Adrenal gland (tissue), 12 donors: ENCODE results near the gene NEURL4. TPM values are rescaled to one million over a fixed set of nuclear protein-coding genes. Genes with fewer than 3 reads are reported as not detected.
"Not testable (repeated sequence)": the region's sequence is repeated elsewhere in the genome, so short reads cannot be mapped to it uniquely, and the experiment has no call there.

Source experiments
- DNase-seq, 7 donors: peaks; one replicate each; pipeline ENCODE4 v3.0.0-alpha.2; 2019 to 2020
- H3K27ac ChIP-seq, 5 donors: fragments of 200-600 bp; sonication (generic) in 4 of 5; 1 replicate in 3 of 5; 2 replicates in 2 of 5; pipeline versions ENCODE4 v1.5.1 to v1.8.0; 2016 to 2020; ENCODE audit warnings: mild to moderate bottlenecking in 1 of 5
- H3K27me3 ChIP-seq: fragments of 200-600 bp; 2 replicates; pipeline ENCODE4 v1.8.0; 2021
- H3K36me3 ChIP-seq, 2 donors: fragments of 200-600 bp; replicated peaks in 1 of 2; 1 replicate in 1 of 2; 2 replicates in 1 of 2; pipeline versions ENCODE4 v1.5.1 to v1.8.0; 2018 to 2022
- H3K4me1 ChIP-seq, 2 donors: fragments of 200-600 bp; replicated peaks in 1 of 2; 1 replicate in 1 of 2; 2 replicates in 1 of 2; pipeline versions ENCODE4 v1.5.1 to v1.8.0; 2018 to 2021
- H3K4me3 ChIP-seq, 4 donors: fragments of 200-600 bp; sonication (generic) in 3 of 4; one replicate each; pipeline ENCODE4 v1.5.1; 2016 to 2018
- H3K9me3 ChIP-seq, 3 donors: fragments of 200-600 bp; sonication (generic) in 1 of 3; replicated peaks in 1 of 3; 1 replicate in 2 of 3; 2 replicates in 1 of 3; pipeline versions ENCODE4 v1.5.1 to v1.8.0; 2016 to 2021
- POLR2A ChIP-seq, 2 donors: fragments of 450-650 bp; IDR thresholded peaks; one replicate each; pipeline ENCODE4 v1.6.1; 2017; ENCODE audit warnings: antibody characterized with exemption in 2 of 2, mild to moderate bottlenecking in 2 of 2, moderate library complexity in 1 of 2
- WGBS, 4 donors: extraction: QIAGEN DNeasy Blood & Tissue Kit in 2 of 4; methylation state at CpG; one replicate each; pipeline versions ENCODE4 v1.1.5 to v1.1.7; 2013 to 2017; 5-methylcytosine and 5-hydroxymethylcytosine counted together
- intact Hi-C, 2 donors: fragments of 100-400 bp; cut with DNase I; formaldehyde crosslinking; loops; one replicate each; pipeline versions ENCODE4 v1.14.1 to v1.15.0; 2022 to 2023
- polyA plus RNA-seq, 3 donors: library from polyadenylated mRNA; stranded (reverse); fragments of 200-250 nt in 2 of 3; fragments of 350-450 nt in 1 of 3; fragmentation: Illumina TruSeq in 1 of 3; extraction: RNeasy Lipid Tissue Mini Kit (QIAGEN cat#74804) in 1 of 3; gene quantifications; one replicate each; pipeline ENCODE4 v1.2.3, GENCODE V29; 2013 to 2014
- total RNA-seq, 9 donors: library from RNA; depleted of rRNA in 4 of 9; stranded (reverse); fragments of >200 nt in 4 of 9; fragments of 120-200 nt in 1 of 9; fragmentation: NEBNext Ultra II Directional in 1 of 9; extraction: Animal tissue kit (Norgen Biotek cat#: 25700) in 1 of 9; gene quantifications; one replicate each; pipeline versions ENCODE4 v1.1.0 to v1.2.4, GENCODE V29; 2013 to 2023
- TF ChIP-seq, protein P1 (sequence below), 6 experiments: fragments of 450-650 bp in 4 of 6; fragments of 200-600 bp in 2 of 6; sonication (generic) in 1 of 6; IDR thresholded peaks; 1 replicate in 5 of 6; 2 replicates in 1 of 6; pipeline versions ENCODE4 v1.5.1 to v1.8.0; 2016 to 2021; ENCODE audit warnings: antibody characterized with exemption in 6 of 6, mild to moderate bottlenecking in 2 of 6, moderate library complexity in 1 of 6
- donor health status: healthy with polysubstance abuse.
- donor health status: Bipolar disorder and iron deficiency.
- donor health status: DM: yes; HTN: yes; CAD: no.
- donor health status: DM: no; HTN: no; CAD: no.
- donor health status: DM: no; HTN: no; CAD: no.
- donor health status: DM: yes; HTN: yes; CAD: no.

NEURL4 gene
- total and polyA plus RNA-seq, 12 donors: 8.7 to 111 (median 25.9) TPM

DNA sequence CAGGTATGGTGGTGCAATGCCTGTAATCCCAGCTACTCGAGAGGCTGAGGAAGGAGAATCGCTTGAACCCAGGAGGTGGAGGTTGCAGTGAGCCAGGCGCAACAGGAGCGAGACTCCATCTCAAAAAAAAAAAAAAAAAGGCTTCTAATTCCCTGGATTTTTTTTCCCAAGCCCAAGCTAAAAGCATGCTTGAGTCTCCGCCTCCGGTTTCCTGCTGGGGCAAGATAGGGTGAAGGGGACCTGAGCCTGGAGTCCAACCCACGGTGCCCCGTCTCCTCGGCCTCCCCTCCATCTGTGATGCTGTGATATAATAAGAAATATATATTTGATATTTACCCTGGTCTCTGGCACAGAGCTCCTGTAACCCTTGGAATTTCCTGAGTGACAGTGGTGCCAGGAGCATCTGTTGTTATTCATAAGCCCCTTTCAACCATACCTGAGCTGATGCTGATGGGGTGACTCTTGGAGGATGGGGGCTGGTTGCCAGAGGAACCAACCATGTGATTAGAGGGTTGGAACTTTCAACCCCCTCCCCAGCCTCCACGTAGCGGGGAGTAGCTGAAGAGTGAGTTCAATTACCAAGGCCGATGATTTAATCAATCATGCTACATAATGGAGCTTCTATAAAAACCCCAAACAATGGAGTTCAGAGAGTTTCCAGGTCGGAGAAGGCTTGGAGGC is 38.9 kb upstream of the NEURL4 start:
- whole genome bisulfite sequencing, 4 donors: 63 to 74% (median 66%) methylated on average over 13 of the region's 13 CpGs
- Histone ChIP-seq H3K36me3 (no peaks in the 10 kb centered on the region), H3K4me1 (no peaks in the 10 kb centered on the region), H3K27me3 (no peaks in the 10 kb centered on the region), H3K9me3 (no peaks in the 10 kb centered on the region), H3K27ac (no peak overlapping the region), H3K4me3 (no peak overlapping the region)
- intact Hi-C loops: no loop called here
- no peak for DNase-seq
- TF ChIP-seq POLR2A (IDR thresholded peaks at IDR 0.05): no peak
- TF ChIP-seq, protein P1, sequence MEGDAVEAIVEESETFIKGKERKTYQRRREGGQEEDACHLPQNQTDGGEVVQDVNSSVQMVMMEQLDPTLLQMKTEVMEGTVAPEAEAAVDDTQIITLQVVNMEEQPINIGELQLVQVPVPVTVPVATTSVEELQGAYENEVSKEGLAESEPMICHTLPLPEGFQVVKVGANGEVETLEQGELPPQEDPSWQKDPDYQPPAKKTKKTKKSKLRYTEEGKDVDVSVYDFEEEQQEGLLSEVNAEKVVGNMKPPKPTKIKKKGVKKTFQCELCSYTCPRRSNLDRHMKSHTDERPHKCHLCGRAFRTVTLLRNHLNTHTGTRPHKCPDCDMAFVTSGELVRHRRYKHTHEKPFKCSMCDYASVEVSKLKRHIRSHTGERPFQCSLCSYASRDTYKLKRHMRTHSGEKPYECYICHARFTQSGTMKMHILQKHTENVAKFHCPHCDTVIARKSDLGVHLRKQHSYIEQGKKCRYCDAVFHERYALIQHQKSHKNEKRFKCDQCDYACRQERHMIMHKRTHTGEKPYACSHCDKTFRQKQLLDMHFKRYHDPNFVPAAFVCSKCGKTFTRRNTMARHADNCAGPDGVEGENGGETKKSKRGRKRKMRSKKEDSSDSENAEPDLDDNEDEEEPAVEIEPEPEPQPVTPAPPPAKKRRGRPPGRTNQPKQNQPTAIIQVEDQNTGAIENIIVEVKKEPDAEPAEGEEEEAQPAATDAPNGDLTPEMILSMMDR (IDR thresholded peaks at IDR 0.05): no peak

DNA sequence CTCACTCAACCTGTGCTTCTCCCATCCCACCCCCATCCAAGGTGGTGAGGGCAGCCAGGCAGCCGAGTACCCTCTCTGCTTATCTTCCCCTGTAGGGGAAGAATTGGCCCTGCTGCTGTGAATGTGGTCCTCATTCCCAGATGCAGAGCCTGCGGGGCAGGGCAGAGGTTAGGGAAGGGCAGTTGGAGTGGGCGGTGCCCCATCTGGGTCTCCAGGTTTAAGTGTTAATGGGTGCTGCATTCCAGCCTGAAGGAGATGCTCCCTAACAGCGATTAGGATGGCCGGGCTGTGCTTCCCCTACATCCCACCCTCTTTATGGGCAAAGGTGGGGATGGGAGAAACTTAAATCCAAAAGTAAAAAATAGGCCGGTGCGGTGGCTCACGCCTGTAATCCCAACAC is 37.9 kb upstream of the NEURL4 start:
- H3K27me3 ChIP-seq: no peaks in the 10 kb centered on the region
- TF ChIP-seq, protein P1 (IDR thresholded peaks at IDR 0.05): no peak
- H3K27ac ChIP-seq: no peak overlapping the region
- no peaks in the 10 kb centered on the region for H3K4me1 ChIP-seq
- no peak overlapping the region for H3K4me3 ChIP-seq
- intact Hi-C loops: no loop called here
- DNase-seq: no peak
- H3K9me3 ChIP-seq: no peaks in the 10 kb centered on the region
- no peaks in the 10 kb centered on the region for H3K36me3 ChIP-seq
- 78 to 86% (median 82%) methylated on average over 6 to 8 of the region's 8 CpGs for whole genome bisulfite sequencing, 4 donors

DNA sequence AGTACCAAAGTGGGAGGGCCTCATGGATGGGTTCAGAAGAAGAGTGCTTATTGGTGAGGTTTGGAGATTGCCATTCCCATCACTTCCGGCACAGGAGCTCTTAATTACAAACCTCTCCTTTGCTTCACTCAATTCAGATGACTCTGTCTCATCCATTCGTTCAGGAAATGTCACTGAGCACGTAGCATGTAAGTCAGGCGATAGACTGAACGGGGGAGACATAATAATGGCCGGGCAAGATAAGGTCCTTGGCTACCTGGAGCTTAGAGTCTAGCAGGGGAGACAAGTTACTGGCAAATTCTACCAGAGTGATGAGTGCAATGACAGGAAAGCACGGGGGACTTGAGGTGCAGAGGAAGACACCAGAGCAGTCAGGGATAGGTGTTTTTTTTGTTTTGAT is 36.8 kb upstream of the NEURL4 start:
- H3K36me3 ChIP-seq, DNase-seq, H3K27ac ChIP-seq, H3K9me3 ChIP-seq, H3K4me3 ChIP-seq, intact Hi-C loops, H3K4me1 ChIP-seq, H3K27me3 ChIP-seq: not testable (repeated sequence)
- WGBS, 4 donors: 79 to 90% (median 80%) methylated on average over 6 of the region's 7 CpGs

DNA sequence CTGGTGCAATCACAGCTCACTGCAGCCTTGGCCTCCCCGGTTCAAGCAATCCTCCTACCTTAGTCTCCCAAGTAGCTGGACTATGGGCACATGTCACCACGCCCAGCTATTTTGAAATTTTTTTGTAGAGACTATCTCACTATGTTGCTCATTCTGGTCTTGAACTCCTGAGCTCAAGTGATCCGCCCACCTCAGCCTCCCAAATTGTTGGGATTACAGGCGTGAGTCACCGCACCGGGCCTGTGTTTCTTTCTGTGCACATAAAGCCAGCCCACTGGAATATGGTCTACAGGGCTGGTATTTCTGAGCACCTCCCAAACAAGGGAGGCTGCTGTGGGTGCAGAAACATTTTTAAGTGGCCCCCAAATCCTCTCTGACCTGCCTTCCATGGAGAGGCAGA is 34.2 kb upstream of the NEURL4 start:
- no peak overlapping the region for H3K27ac ChIP-seq
- H3K9me3 ChIP-seq: no peaks in the 10 kb centered on the region
- H3K27me3 ChIP-seq: no peaks in the 10 kb centered on the region
- no peak overlapping the region for H3K4me3 ChIP-seq
- no peaks in the 10 kb centered on the region for H3K4me1 ChIP-seq
- TF ChIP-seq, protein P1 (IDR thresholded peaks at IDR 0.05): no peak
- TF ChIP-seq POLR2A (IDR thresholded peaks at IDR 0.05): no peak
- 94 to 97% (median 94%) methylated on average over 6 of the region's 6 CpGs for WGBS, 4 donors
- H3K36me3 ChIP-seq: no peaks in the 10 kb centered on the region
- no peak for DNase-seq
- intact Hi-C loops: no loop called here

DNA sequence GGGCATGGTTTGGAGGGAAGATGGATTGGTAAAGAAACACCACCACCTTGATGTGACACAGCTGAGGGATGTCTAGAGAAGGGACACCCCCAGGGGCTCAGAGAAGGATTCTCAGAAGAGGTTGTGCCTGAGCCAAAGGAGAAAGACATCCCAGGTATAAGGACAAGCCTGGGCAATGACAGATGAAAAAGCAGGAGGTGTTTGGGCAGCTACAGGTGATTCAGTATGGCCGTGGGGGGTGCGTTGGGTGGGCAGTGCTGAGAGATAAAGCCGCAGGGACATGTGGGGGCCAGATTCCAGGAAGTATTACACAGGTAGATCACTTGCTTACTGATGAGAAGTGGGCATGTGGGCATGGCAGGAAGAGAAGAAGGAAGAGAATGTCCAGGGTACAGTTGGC is 32.8 kb upstream of the NEURL4 start:
- WGBS, 4 donors: 36 to 65% (median 51%) methylated on average over 3 of the region's 3 CpGs
- no peaks in the 10 kb centered on the region for H3K4me1 ChIP-seq
- intact Hi-C loops: no loop called here
- H3K9me3 ChIP-seq: no peaks in the 10 kb centered on the region
- no peak for TF ChIP-seq POLR2A (IDR thresholded peaks at IDR 0.05)
- TF ChIP-seq, protein P1 (IDR thresholded peaks at IDR 0.05): no peak
- no peak overlapping the region for H3K4me3 ChIP-seq
- H3K27me3 ChIP-seq: no peaks in the 10 kb centered on the region
- H3K27ac ChIP-seq: no peak overlapping the region
- DNase-seq: no peak
- no peaks in the 10 kb centered on the region for H3K36me3 ChIP-seq
